ENCODE data around the gene MGST1.

Gene MGST1

DNA sequence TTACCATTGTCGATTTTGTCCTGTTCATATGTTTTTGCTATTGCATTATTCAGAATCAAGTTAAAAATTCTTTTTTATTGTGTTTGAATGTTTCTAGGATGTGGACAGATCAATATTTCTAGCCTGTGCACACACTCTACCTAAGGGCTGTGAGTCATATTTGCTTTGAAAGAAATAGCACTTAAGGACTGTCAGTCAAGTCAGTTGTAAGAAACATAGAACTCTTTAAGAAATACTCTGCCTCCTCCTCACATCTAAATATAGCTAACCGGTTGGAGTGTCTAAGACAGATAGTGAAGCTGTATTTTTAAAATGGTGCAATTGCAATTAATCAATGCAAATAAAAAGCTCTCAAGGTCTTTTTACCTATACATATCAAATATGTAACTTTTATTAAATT is 17.9 kb upstream of the MGST1 start:
- TF ChIP-seq, protein P1, sequence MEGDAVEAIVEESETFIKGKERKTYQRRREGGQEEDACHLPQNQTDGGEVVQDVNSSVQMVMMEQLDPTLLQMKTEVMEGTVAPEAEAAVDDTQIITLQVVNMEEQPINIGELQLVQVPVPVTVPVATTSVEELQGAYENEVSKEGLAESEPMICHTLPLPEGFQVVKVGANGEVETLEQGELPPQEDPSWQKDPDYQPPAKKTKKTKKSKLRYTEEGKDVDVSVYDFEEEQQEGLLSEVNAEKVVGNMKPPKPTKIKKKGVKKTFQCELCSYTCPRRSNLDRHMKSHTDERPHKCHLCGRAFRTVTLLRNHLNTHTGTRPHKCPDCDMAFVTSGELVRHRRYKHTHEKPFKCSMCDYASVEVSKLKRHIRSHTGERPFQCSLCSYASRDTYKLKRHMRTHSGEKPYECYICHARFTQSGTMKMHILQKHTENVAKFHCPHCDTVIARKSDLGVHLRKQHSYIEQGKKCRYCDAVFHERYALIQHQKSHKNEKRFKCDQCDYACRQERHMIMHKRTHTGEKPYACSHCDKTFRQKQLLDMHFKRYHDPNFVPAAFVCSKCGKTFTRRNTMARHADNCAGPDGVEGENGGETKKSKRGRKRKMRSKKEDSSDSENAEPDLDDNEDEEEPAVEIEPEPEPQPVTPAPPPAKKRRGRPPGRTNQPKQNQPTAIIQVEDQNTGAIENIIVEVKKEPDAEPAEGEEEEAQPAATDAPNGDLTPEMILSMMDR (conservative IDR thresholded peaks at IDR 0.05; ENCODE audit: control insufficient read depth, insufficient read depth, low read depth, low read length), result no peak
- no peak overlapping the region for H3K4me3 ChIP-seq (ENCODE audit: control insufficient read depth, low read depth, low read length)
- no peak for DNase-seq (ENCODE audit: low read depth)

DNA sequence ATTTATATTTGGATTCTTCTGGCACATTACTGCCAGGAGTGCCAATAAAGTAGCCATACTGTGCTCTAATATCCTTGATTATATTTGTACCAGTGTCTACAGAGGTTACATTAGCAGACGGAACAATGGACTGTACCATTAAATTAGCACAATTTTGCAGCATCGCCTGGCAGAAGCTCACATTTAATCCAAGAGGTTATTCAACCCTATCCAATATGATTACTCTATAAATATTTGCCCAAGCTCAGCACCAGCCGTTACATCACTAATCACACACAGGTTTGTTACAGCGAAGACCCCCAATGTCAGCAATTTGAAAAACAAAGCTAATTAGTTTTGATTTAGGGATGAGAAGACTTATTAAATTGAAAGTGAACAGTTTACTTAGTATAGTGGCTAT is 16.9 kb upstream of the MGST1 start:
- no peak for DNase-seq (ENCODE audit: low read depth)
- TF ChIP-seq, protein P1 (conservative IDR thresholded peaks at IDR 0.05; ENCODE audit: control insufficient read depth, insufficient read depth, low read depth, low read length), result no peak
- no peak overlapping the region for H3K4me3 ChIP-seq (ENCODE audit: control insufficient read depth, low read depth, low read length)

- DNase-seq (ENCODE audit: low read depth), result no peak
- TF ChIP-seq, protein P1 (conservative IDR thresholded peaks at IDR 0.05; ENCODE audit: control insufficient read depth, insufficient read depth, low read depth, low read length), result no peak
- H3K4me3 ChIP-seq (ENCODE audit: control insufficient read depth, low read depth, low read length), result no peak overlapping the region
These were observed 15.4 kb upstream of the MGST1 start for GRCh38 chr12:16331998-16332397.

DNA sequence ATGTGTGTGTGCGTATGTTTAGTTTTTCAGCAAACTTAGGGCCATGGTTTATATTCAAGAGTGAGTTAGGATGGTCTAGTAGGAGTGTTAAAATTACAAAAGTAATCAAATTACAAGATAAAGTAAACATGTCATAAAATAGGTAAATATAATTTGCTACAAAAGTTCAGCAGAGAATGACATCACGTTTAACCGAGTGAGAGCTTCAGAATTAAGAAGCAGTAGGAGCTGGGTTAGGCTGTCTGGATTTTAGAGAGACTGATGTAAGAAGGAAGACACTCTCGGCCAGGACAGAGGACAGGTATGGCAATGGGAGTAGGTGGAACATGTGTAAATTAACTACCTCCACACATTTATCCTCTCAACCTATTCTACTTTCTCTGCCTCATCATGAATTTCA is 11.6 kb upstream of the MGST1 start:
- no peak for DNase-seq (ENCODE audit: low read depth)

DNA sequence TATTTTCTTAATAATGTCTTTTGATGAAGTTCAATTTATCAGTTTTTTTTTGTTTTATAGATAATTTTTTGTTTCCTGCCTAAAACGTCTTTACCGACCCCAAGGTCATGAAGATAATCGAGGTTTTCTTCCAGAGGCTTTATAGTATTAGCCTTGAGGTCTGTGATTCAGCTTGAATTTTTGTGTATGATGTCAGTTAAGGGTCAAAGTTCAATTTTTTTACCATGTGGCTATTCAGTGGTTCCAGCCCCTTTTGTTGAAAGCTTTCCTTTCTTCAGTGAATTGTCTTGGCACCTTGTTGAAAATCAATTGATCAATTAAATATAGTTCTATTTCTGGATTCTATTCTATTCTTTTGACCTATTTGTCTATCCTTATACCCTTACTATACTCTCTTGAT is 3.2 kb upstream of the MGST1 start:
- TF ChIP-seq, protein P1 (conservative IDR thresholded peaks at IDR 0.05; ENCODE audit: control insufficient read depth, insufficient read depth, low read depth, low read length), result no peak
- no peak overlapping the region for H3K4me3 ChIP-seq (ENCODE audit: control insufficient read depth, low read depth, low read length)
- DNase-seq (ENCODE audit: low read depth), result peak; percentile 70

More for the DNA sequence above, 11.6 kb upstream of the MGST1 start:
- H3K4me3 ChIP-seq (ENCODE audit: control insufficient read depth, low read depth, low read length), result no peak overlapping the region
- TF ChIP-seq, protein P1 (conservative IDR thresholded peaks at IDR 0.05; ENCODE audit: control insufficient read depth, insufficient read depth, low read depth, low read length), result no peak

- DNase-seq (ENCODE audit: low read depth), result no peak
- H3K4me3 ChIP-seq (ENCODE audit: control insufficient read depth, low read depth, low read length), result no peak overlapping the region
- TF ChIP-seq, protein P1 (conservative IDR thresholded peaks at IDR 0.05; ENCODE audit: control insufficient read depth, insufficient read depth, low read depth, low read length), result no peak
These were observed 2.3 kb upstream of the MGST1 start for GRCh38 chr12:16345105-16345504.

- DNase-seq (ENCODE audit: low read depth), result no peak
- TF ChIP-seq, protein P1 (conservative IDR thresholded peaks at IDR 0.05; ENCODE audit: control insufficient read depth, insufficient read depth, low read depth, low read length), result no peak
- peak overlapping the region; percentile 85 for H3K4me3 ChIP-seq (ENCODE audit: control insufficient read depth, low read depth, low read length)
These were observed 487 bp upstream of the MGST1 start for GRCh38 chr12:16346958-16347357.
